SK-N-SH (cell line): ENCODE data around the gene VPS35L. TPM values are rescaled to one million over a fixed set of nuclear protein-coding genes. Genes with fewer than 3 reads are reported as not detected.

Source experiments
- CTCF ChIA-PET: fragments of 300-600, 350-600 bp; formaldehyde crosslinking; extraction: SDS; loops from one replicate; lab custom pipeline; 2021; lab: Yijun Ruan, JAX
- POLR2A ChIA-PET: fragments of 350-600 bp; sonication (Branson Sonifier 250); formaldehyde crosslinking; extraction: SDS; loops from one replicate; lab custom pipeline; 2020; ENCODE audit warnings: antibody characterized with exemption, inconsistent platforms; lab: Yijun Ruan, JAX
- DNase-seq: peaks from one replicate; pipeline ENCODE4 v3.0.0; 2012
- H2AFZ ChIP-seq: fragments of 200-600 bp; sonication (generic); 2 replicates; pipeline ENCODE4 v1.8.1; 2016; ENCODE audit warnings: antibody characterized with exemption, mild to moderate bottlenecking, low read depth
- H3F3A ChIP-seq: fragments of 200-600 bp; sonication (generic); replicated peaks from 2 replicates; pipeline ENCODE3; 2016; ENCODE audit warnings: antibody characterized with exemption, mild to moderate bottlenecking; ENCODE audit not compliant: insufficient read depth
- H3K27ac ChIP-seq, 2 experiments: fragments of 200-500 bp in 1 of 2; fragments of 200-600 bp in 1 of 2; sonication (Bioruptor generic) in 1 of 2; sonication (generic), shearing (Covaris generic) in 1 of 2; 2 replicates each; pipeline versions ENCODE4 v1.5.1 to v1.6.1; 2014 to 2016; ENCODE audit warnings: low read depth in 2 of 2, inconsistent platforms in 1 of 2, low read length in 1 of 2, mild to moderate bottlenecking in 1 of 2, mixed read lengths in 1 of 2
- H3K27me3 ChIP-seq: fragments of 200-600 bp; sonication (generic), shearing (Covaris generic); 2 replicates; pipeline ENCODE4 v1.6.1; 2016; ENCODE audit warnings: mixed run types; ENCODE audit not compliant: insufficient read depth
- H3K36me3 ChIP-seq, 2 experiments: fragments of 200-500 bp in 1 of 2; fragments of 200-600 bp in 1 of 2; sonication (Bioruptor generic) in 1 of 2; sonication (generic) in 1 of 2; replicated peaks in 1 of 2; 2 replicates each; pipeline versions ENCODE3 to v1.5.1; 2014 to 2016; ENCODE audit warnings: low read length in 1 of 2, mild to moderate bottlenecking in 1 of 2; ENCODE audit not compliant: insufficient read depth in 2 of 2, control insufficient read depth in 1 of 2
- H3K4me1 ChIP-seq, 2 experiments: fragments of 200-500 bp in 1 of 2; fragments of 200-600 bp in 1 of 2; sonication (Bioruptor generic) in 1 of 2; sonication (generic), shearing (Covaris generic) in 1 of 2; 2 replicates each; pipeline versions ENCODE4 v1.5.1 to v1.6.1; 2014 to 2016; ENCODE audit warnings: low read depth in 1 of 2, low read length in 1 of 2, mixed run types in 1 of 2; ENCODE audit not compliant: insufficient read depth in 2 of 2, control insufficient read depth in 1 of 2
- H3K4me2 ChIP-seq: fragments of 200-600 bp; sonication (generic), shearing (Covaris generic); 2 replicates; pipeline ENCODE4 v1.6.1; 2017; ENCODE audit warnings: mixed run types
- H3K4me3 ChIP-seq, 2 experiments: fragments of 200-500 bp in 1 of 2; fragments of 200-600 bp in 1 of 2; sonication (Bioruptor generic) in 1 of 2; sonication (generic), shearing (Covaris generic) in 1 of 2; 2 replicates each; pipeline versions ENCODE4 v1.5.1 to v1.8.1; 2014 to 2016; ENCODE audit warnings: low read depth in 2 of 2, inconsistent platforms in 1 of 2, low read length in 1 of 2, mild to moderate bottlenecking in 1 of 2, mixed read lengths in 1 of 2, moderate library complexity in 1 of 2
- H3K79me2 ChIP-seq: fragments of 200-600 bp; sonication (generic); 2 replicates; pipeline ENCODE4 v1.8.1; 2017; ENCODE audit warnings: mild to moderate bottlenecking; ENCODE audit not compliant: insufficient read depth
- H3K9ac ChIP-seq: fragments of 200-600 bp; sonication (generic); 2 replicates; pipeline ENCODE4 v1.6.1; 2017; ENCODE audit warnings: mixed run types
- H3K9me2 ChIP-seq: fragments of 200-600 bp; sonication (generic); 2 replicates; pipeline ENCODE4 v1.6.1; 2017; ENCODE audit warnings: mixed run types
- H3K9me3 ChIP-seq: fragments of 200-600 bp; sonication (generic); 2 replicates; pipeline ENCODE4 v1.6.1; 2017; ENCODE audit warnings: mixed run types, mild to moderate bottlenecking, moderate library complexity
- H4K20me1 ChIP-seq: fragments of 200-600 bp; sonication (generic); 2 replicates; pipeline ENCODE4 v1.6.1; 2017; ENCODE audit warnings: mild to moderate bottlenecking, mixed run types; ENCODE audit not compliant: insufficient read depth
- CHD2 ChIP-seq: fragments of 150-350 bp; IDR thresholded peaks from 2 replicates; pipeline ENCODE4 v1.6.1; 2018; ENCODE audit warnings: low read length; ENCODE audit not compliant: partially characterized antibody
- FOSL2 ChIP-seq: IDR thresholded peaks from 2 replicates; pipeline ENCODE4 v1.4.0; 2012; ENCODE audit warnings: low read depth, mild to moderate bottlenecking, moderate library complexity, borderline replicate concordance
- MEF2A ChIP-seq: IDR thresholded peaks from 2 replicates; pipeline ENCODE4 v1.4.0; 2012; ENCODE audit warnings: low read depth, borderline replicate concordance
- MXI1 ChIP-seq: IDR thresholded peaks from 2 replicates; pipeline ENCODE4 v1.6.1; 2012; ENCODE audit warnings: mild to moderate bottlenecking, low read depth, low read length, improper control_type of control experiment
- NRF1 ChIP-seq: IDR thresholded peaks from 2 replicates; pipeline ENCODE4 v1.6.1; 2012; ENCODE audit warnings: low read depth, mild to moderate bottlenecking, low read length
- RCOR1 ChIP-seq: fragments of 150-350 bp; IDR thresholded peaks from 2 replicates; pipeline ENCODE4 v1.6.1; 2017; ENCODE audit warnings: antibody characterized with exemption, low read length
- RFX5 ChIP-seq: IDR thresholded peaks from 2 replicates; pipeline ENCODE4 v1.6.1; 2012; ENCODE audit warnings: mild to moderate bottlenecking, improper control_type of control experiment, low read length
- RXRA ChIP-seq: IDR thresholded peaks from 2 replicates; pipeline ENCODE4 v1.4.0; 2012; ENCODE audit warnings: low read depth, mild to moderate bottlenecking, borderline replicate concordance
- TAF1 ChIP-seq: IDR thresholded peaks from 2 replicates; pipeline ENCODE4 v1.6.1; 2012; ENCODE audit warnings: low read depth, mild to moderate bottlenecking, low read length, moderate library complexity, borderline replicate concordance
- TEAD4 ChIP-seq: IDR thresholded peaks from 2 replicates; pipeline ENCODE4 v1.4.0; 2012; ENCODE audit warnings: mild to moderate bottlenecking, borderline replicate concordance; ENCODE audit not compliant: insufficient read depth
- YY1 ChIP-seq: IDR thresholded peaks from 2 replicates; pipeline ENCODE4 v1.4.0; 2012; ENCODE audit warnings: low read depth, mild to moderate bottlenecking
- WGBS: methylation state at CpG from one replicate; pipeline ENCODE4 v1.1.6; 2017; ENCODE audit warnings: low lambda C conversion rate; 5-methylcytosine and 5-hydroxymethylcytosine counted together
- polyA plus RNA-seq, 3 experiments: library from polyadenylated mRNA; depleted of rRNA; stranded (reverse); fragments of >200 nt; gene quantifications; 2 replicates each; pipeline ENCODE4 v1.2.3, GENCODE V29; 2012
- TF ChIP-seq, protein P1 (sequence below): fragments of 150-350 bp; IDR thresholded peaks from 2 replicates; pipeline ENCODE4 v1.6.1; 2017; ENCODE audit warnings: antibody characterized with exemption, low read length, low read depth, borderline replicate concordance
- TF ChIP-seq, protein P2 (sequence below): IDR thresholded peaks from 2 replicates; pipeline ENCODE4 v1.4.0; 2012; ENCODE audit warnings: low read depth
- TF ChIP-seq, protein P3 (sequence below): fragments of 200-600 bp; sonication (generic); IDR thresholded peaks from 2 replicates; pipeline ENCODE4 v1.6.1; 2017; ENCODE audit warnings: antibody characterized with exemption, mild to moderate bottlenecking, moderate library complexity
- TF ChIP-seq, protein P4 (sequence below): IDR thresholded peaks from 2 replicates; pipeline ENCODE4 v1.4.0; 2012; ENCODE audit warnings: low read depth, borderline replicate concordance

The VPS35L gene
- polyA plus RNA-seq, 1 of the 3 experiments (the other 2 are of a cell fraction) = 35.3 TPM

DNA sequence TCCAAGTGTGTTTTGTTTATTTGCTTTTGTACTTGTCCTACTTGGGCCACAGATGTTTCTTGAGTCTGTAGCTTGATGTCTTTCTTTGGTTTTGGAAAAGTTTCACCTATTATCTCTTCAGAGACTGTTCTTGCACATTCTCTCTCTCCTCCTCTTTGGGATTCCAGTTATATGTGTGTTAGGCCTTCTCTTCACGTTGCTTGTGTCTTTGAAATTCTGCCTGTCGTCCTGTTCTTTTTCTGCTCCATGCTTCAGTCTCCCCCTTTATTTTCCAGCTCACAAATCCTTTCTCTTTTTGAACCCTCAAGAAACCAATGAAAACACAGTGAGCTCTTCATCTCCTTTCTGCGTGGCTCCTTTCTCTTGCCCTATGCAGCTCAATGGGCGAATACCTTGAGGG is 7.9 kb downstream of the VPS35L start (continued):
- TF ChIP-seq, protein P1, sequence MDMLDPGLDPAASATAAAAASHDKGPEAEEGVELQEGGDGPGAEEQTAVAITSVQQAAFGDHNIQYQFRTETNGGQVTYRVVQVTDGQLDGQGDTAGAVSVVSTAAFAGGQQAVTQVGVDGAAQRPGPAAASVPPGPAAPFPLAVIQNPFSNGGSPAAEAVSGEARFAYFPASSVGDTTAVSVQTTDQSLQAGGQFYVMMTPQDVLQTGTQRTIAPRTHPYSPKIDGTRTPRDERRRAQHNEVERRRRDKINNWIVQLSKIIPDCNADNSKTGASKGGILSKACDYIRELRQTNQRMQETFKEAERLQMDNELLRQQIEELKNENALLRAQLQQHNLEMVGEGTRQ = no peak
- TF ChIP-seq, all 33 proteins: peak for 0

DNA sequence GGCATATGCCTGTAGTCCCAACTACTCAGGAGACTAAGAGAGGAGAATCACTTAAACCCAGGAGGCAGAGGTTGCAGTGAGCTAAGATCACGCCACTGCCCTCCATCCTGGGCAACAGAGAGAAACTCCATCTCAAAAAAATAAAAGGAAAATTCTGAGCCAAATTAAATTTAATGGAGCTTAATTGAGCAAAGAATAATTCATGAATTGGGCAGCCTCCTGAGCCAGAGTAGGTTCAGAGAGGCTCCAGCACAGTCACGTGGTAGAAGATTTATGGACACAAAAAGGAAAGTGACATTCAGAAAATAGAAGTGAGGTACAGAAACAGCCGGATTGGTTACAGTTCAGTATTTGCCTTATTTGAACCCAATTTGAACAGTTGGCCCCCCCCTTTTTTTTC is 10.9 kb downstream of the VPS35L start:
- no peaks in the 10 kb centered on the region for H4K20me1 ChIP-seq
- POLR2A ChIA-PET = no interaction called here
- H3K9me2 ChIP-seq = no peaks in the 10 kb centered on the region
- no peaks in the 10 kb centered on the region for H3F3A ChIP-seq
- H3K9ac ChIP-seq = no peak overlapping the region
- no peak for TF ChIP-seq MXI1
- TF ChIP-seq RXRA = no peak
- TF ChIP-seq YY1 = no peak
- TF ChIP-seq, protein P2, sequence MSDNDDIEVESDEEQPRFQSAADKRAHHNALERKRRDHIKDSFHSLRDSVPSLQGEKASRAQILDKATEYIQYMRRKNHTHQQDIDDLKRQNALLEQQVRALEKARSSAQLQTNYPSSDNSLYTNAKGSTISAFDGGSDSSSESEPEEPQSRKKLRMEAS = no peak
- TF ChIP-seq, protein P3, sequence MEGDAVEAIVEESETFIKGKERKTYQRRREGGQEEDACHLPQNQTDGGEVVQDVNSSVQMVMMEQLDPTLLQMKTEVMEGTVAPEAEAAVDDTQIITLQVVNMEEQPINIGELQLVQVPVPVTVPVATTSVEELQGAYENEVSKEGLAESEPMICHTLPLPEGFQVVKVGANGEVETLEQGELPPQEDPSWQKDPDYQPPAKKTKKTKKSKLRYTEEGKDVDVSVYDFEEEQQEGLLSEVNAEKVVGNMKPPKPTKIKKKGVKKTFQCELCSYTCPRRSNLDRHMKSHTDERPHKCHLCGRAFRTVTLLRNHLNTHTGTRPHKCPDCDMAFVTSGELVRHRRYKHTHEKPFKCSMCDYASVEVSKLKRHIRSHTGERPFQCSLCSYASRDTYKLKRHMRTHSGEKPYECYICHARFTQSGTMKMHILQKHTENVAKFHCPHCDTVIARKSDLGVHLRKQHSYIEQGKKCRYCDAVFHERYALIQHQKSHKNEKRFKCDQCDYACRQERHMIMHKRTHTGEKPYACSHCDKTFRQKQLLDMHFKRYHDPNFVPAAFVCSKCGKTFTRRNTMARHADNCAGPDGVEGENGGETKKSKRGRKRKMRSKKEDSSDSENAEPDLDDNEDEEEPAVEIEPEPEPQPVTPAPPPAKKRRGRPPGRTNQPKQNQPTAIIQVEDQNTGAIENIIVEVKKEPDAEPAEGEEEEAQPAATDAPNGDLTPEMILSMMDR = no peak
- TF ChIP-seq TEAD4 = no peak
- TF ChIP-seq CHD2 = no peak
- peaks cover 19 to 30% of the 10 kb centered on the region in 2 experiments for H3K36me3 ChIP-seq
- CTCF ChIA-PET = interaction anchor here (1.0 kb wide), 1 partner anchor 10 kb away, joined by 3 read pairs; no protein-coding TSS in a partner anchor
- no peak overlapping the region for H3K27ac ChIP-seq
- DNase-seq = no peak
- no peaks in the 10 kb centered on the region for H3K4me1 ChIP-seq
- peaks cover 18% of the 10 kb centered on the region for H3K79me2 ChIP-seq
- no peaks in the 10 kb centered on the region for H3K27me3 ChIP-seq
- H3K4me3 ChIP-seq = no peak overlapping the region
- 93% methylated on average over 3 of the region's 3 CpGs for WGBS
- no peak overlapping the region for H3K4me2 ChIP-seq
- no peaks in the 10 kb centered on the region for H3K9me3 ChIP-seq
- no peak overlapping the region for H2AFZ ChIP-seq

DNA sequence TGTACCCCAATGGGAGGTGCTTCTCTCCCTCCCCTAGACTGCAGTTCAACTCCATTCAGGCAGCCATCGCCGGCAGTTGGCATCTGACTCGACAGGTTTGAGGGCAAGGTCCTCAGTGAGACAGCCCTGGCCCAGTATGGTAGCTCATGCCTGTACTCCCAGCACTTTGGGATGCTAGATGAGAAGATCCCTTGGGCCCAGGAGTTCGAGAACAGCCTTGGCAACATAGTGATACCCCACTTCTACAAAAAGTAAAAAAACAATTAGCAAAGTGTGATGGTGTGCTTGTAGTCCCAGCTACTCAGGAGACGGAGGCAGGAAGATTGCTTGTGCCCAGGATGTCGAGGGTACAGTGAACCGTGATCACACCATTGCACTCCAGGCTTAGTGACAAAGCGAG is 12.1 kb downstream of the VPS35L start:
- Histone ChIP-seq H3F3A (no peaks in the 10 kb centered on the region), H3K27me3 (no peaks in the 10 kb centered on the region), H2AFZ (no peak overlapping the region), H3K9me3 (no peaks in the 10 kb centered on the region), H3K27ac (no peak overlapping the region), H3K36me3 (peaks cover 19 to 26% of the 10 kb centered on the region in 2 experiments), H3K9ac (no peak overlapping the region), H3K9me2 (no peaks in the 10 kb centered on the region), H3K4me1 (no peaks in the 10 kb centered on the region), H3K79me2 (peaks cover 14% of the 10 kb centered on the region; the same call in 1 of the 2 replicates), H4K20me1 (no peaks in the 10 kb centered on the region), H3K4me3 (no peak overlapping the region), H3K4me2 (no peak overlapping the region)
- ChIA-PET CTCF (interaction anchor here (0.9 kb wide), 1 partner anchor 16 kb away, joined by 3 read pairs; no protein-coding TSS in a partner anchor), POLR2A (interaction anchor here (0.6 kb wide), 1 partner anchor 73 kb away, joined by 3 read pairs; no protein-coding TSS in a partner anchor)
- DNase-seq = no peak
- WGBS = 100% methylated on average over 8 of the region's 8 CpGs
- TF ChIP-seq NRF1 (no peak), RXRA (no peak), TAF1 (no peak), TEAD4 (no peak), RCOR1 (no peak), MXI1 (no peak), FOSL2 (no peak), MEF2A (no peak), RFX5 (no peak)
- TF ChIP-seq, protein P4, sequence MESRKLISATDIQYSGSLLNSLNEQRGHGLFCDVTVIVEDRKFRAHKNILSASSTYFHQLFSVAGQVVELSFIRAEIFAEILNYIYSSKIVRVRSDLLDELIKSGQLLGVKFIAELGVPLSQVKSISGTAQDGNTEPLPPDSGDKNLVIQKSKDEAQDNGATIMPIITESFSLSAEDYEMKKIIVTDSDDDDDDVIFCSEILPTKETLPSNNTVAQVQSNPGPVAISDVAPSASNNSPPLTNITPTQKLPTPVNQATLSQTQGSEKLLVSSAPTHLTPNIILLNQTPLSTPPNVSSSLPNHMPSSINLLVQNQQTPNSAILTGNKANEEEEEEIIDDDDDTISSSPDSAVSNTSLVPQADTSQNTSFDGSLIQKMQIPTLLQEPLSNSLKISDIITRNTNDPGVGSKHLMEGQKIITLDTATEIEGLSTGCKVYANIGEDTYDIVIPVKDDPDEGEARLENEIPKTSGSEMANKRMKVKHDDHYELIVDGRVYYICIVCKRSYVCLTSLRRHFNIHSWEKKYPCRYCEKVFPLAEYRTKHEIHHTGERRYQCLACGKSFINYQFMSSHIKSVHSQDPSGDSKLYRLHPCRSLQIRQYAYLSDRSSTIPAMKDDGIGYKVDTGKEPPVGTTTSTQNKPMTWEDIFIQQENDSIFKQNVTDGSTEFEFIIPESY = no peak
- TF ChIP-seq, protein P1 = no peak
